H9 (cell line): ENCODE measurements around the gene S1PR5. TPM values are rescaled to one million over a fixed set of nuclear protein-coding genes. Genes with fewer than 3 reads are reported as not detected.
A peak's percentile ranks its signal among the peaks of the same experiment; 100 is the strongest.

Experiments used
- DNase-seq: peaks from one replicate; pipeline ENCODE4 v3.0.0-alpha.2; 2017
- H2AFZ ChIP-seq: one replicate; pipeline ENCODE4 v1.6.1; 2013; ENCODE audit warnings: mild to moderate bottlenecking, low read length, control low read depth, moderate library complexity
- H2AK5ac ChIP-seq: 2 replicates; pipeline ENCODE4 v1.6.1; 2013; ENCODE audit warnings: low read length, control low read depth, mixed read lengths; ENCODE audit not compliant: insufficient read length
- H2BK120ac ChIP-seq: one replicate; pipeline ENCODE4 v1.6.1; 2013; ENCODE audit warnings: low read depth, mild to moderate bottlenecking, low read length, control low read depth, inconsistent platforms; ENCODE audit not compliant: poor library complexity, severe bottlenecking
- H2BK12ac ChIP-seq: 2 replicates; pipeline ENCODE4 v1.6.1; 2013; ENCODE audit warnings: low read length, control low read depth, mixed read lengths, low read depth; ENCODE audit not compliant: insufficient read length
- H2BK15ac ChIP-seq: 2 replicates; pipeline ENCODE4 v1.6.1; 2013; ENCODE audit warnings: low read depth, low read length, control low read depth
- H2BK20ac ChIP-seq: one replicate; pipeline ENCODE4 v1.6.1; 2013; ENCODE audit warnings: low read depth, mild to moderate bottlenecking, low read length, control low read depth, inconsistent platforms; ENCODE audit not compliant: poor library complexity, severe bottlenecking
- H2BK5ac ChIP-seq: 2 replicates; pipeline ENCODE4 v1.6.1; 2013; ENCODE audit warnings: low read length, control low read depth, mixed read lengths; ENCODE audit not compliant: insufficient read length
- H3K14ac ChIP-seq: 2 replicates; pipeline ENCODE4 v1.6.1; 2013; ENCODE audit warnings: low read length, control low read depth; ENCODE audit not compliant: insufficient read depth
- H3K18ac ChIP-seq: 2 replicates; pipeline ENCODE4 v1.6.1; 2013; ENCODE audit warnings: low read depth, mild to moderate bottlenecking, mixed read lengths, low read length, control low read depth; ENCODE audit not compliant: insufficient read length
- H3K23ac ChIP-seq: 2 replicates; pipeline ENCODE4 v1.6.1; 2013; ENCODE audit warnings: low read length, control low read depth, mixed read lengths, low read depth; ENCODE audit not compliant: insufficient read length
- H3K23me2 ChIP-seq: 2 replicates; pipeline ENCODE4 v1.6.1; 2013; ENCODE audit warnings: low read depth, mild to moderate bottlenecking, mixed read lengths, low read length, control low read depth; ENCODE audit not compliant: insufficient read length, poor library complexity, severe bottlenecking
- H3K27ac ChIP-seq: 2 replicates; pipeline ENCODE4 v1.5.1; 2013; ENCODE audit warnings: low read length, control low read depth, mixed read lengths, low read depth; ENCODE audit not compliant: insufficient read length
- H3K27me3 ChIP-seq: 2 replicates; pipeline ENCODE4 v1.6.1; 2013; ENCODE audit warnings: low read length, control low read depth, inconsistent platforms; ENCODE audit not compliant: insufficient read depth
- H3K4ac ChIP-seq: 2 replicates; pipeline ENCODE4 v1.6.1; 2013; ENCODE audit warnings: low read depth, mild to moderate bottlenecking, control low read depth, inconsistent platforms, low read length, moderate library complexity
- H3K4me1 ChIP-seq: 2 replicates; pipeline ENCODE4 v1.6.1; 2013; ENCODE audit warnings: low read length, control low read depth, inconsistent platforms; ENCODE audit not compliant: insufficient read depth
- H3K4me2 ChIP-seq: 2 replicates; pipeline ENCODE4 v1.6.1; 2013; ENCODE audit warnings: low read length, control low read depth, mixed read lengths; ENCODE audit not compliant: insufficient read length, insufficient read depth
- H3K56ac ChIP-seq: 2 replicates; pipeline ENCODE4 v1.6.1; 2013; ENCODE audit warnings: low read depth, mild to moderate bottlenecking, mixed read lengths, low read length, control low read depth; ENCODE audit not compliant: insufficient read length
- H3K79me1 ChIP-seq: 2 replicates; pipeline ENCODE4 v1.6.1; 2013; ENCODE audit warnings: low read depth, mild to moderate bottlenecking, moderate library complexity, low read length, control low read depth, inconsistent platforms; ENCODE audit not compliant: insufficient read depth, poor library complexity, severe bottlenecking
- H3K79me2 ChIP-seq: 2 replicates; pipeline ENCODE4 v1.6.1; 2013; ENCODE audit warnings: low read length, control low read depth, inconsistent platforms; ENCODE audit not compliant: insufficient read depth
- H3K9ac ChIP-seq: 2 replicates; pipeline ENCODE4 v1.6.1; 2013; ENCODE audit warnings: low read length, control low read depth, mixed read lengths; ENCODE audit not compliant: insufficient read length; ENCODE audit errors: extremely low read depth
- H3K9me3 ChIP-seq: one replicate; pipeline ENCODE4 v1.6.1; 2013; ENCODE audit warnings: low read depth, low read length, inconsistent platforms; ENCODE audit not compliant: control insufficient read depth
- H3T11ph ChIP-seq: one replicate; pipeline ENCODE4 v1.6.1; 2013; ENCODE audit warnings: mild to moderate bottlenecking, low read length, control low read depth, inconsistent platforms
- H4K20me1 ChIP-seq: one replicate; pipeline ENCODE4 v1.6.1; 2013; ENCODE audit not compliant: control insufficient read depth, insufficient read length, insufficient read depth
- H4K5ac ChIP-seq: 2 replicates; pipeline ENCODE4 v1.6.1; 2013; ENCODE audit warnings: low read depth, mild to moderate bottlenecking, mixed read lengths, low read length, control low read depth; ENCODE audit not compliant: insufficient read length
- H4K8ac ChIP-seq: replicated peaks from 2 replicates; pipeline ENCODE4 v1.6.1; 2013; ENCODE audit warnings: low read length, control low read depth, mixed read lengths, low read depth; ENCODE audit not compliant: insufficient read length
- H4K91ac ChIP-seq: 2 replicates; pipeline ENCODE4 v1.6.1; 2013; ENCODE audit warnings: low read depth, mild to moderate bottlenecking, moderate library complexity, mixed read lengths, low read length, control low read depth; ENCODE audit not compliant: insufficient read length
- H3K27ac Mint-ChIP-seq, 3 experiments: 2 replicates in 2 of 3; 3 replicates in 1 of 3; pipeline ENCODE4 v1.8.0; 2020 to 2021; ENCODE audit warnings: mixed read lengths in 3 of 3, mild to moderate bottlenecking in 1 of 3, moderate library complexity in 1 of 3
- H3K27me3 Mint-ChIP-seq: 2 replicates; pipeline ENCODE4 v1.8.0; 2021; ENCODE audit warnings: low read depth, mild to moderate bottlenecking, moderate library complexity, mixed read lengths
- H3K36me3 Mint-ChIP-seq, 3 experiments: 2 replicates in 2 of 3; 3 replicates in 1 of 3; pipeline ENCODE4 v1.8.0; 2020 to 2021; ENCODE audit warnings: low read depth in 3 of 3, mixed read lengths in 3 of 3; ENCODE audit not compliant: insufficient read depth in 1 of 3
- H3K4me1 Mint-ChIP-seq, 2 experiments: 2 replicates each; pipeline ENCODE4 v1.8.0; 2020; ENCODE audit warnings: mixed read lengths in 2 of 2
- H3K4me3 Mint-ChIP-seq, 2 experiments: 2 replicates in 1 of 2; 3 replicates in 1 of 2; pipeline ENCODE4 v1.8.0; 2020 to 2021; ENCODE audit warnings: mild to moderate bottlenecking in 2 of 2, mixed read lengths in 2 of 2, moderate library complexity in 1 of 2
- H3K9me3 Mint-ChIP-seq, 2 experiments: 2 replicates in 1 of 2; 3 replicates in 1 of 2; pipeline ENCODE4 v1.8.0; 2020; ENCODE audit warnings: mild to moderate bottlenecking in 2 of 2, mixed read lengths in 2 of 2, moderate library complexity in 1 of 2
- CTCF ChIP-seq: fragments of 200-600 bp; sonication (generic); conservative IDR thresholded peaks from 3 replicates; pipeline ENCODE4 v1.8.0; 2021; ENCODE audit warnings: antibody characterized with exemption, mild to moderate bottlenecking
- WGBS: extraction: QIAGEN DNeasy Blood & Tissue Kit; methylation state at CpG from one replicate; pipeline ENCODE4 v1.1.7; 2013; ENCODE audit warnings: missing lambda C conversion rate, low lambda C conversion rate, mixed read lengths; ENCODE audit not compliant: insufficient read length; ENCODE audit errors: extremely low coverage; 5-methylcytosine and 5-hydroxymethylcytosine counted together
- total RNA-seq: library from RNA; stranded (reverse); gene quantifications from 2 replicates; pipeline ENCODE4 v1.2.1, GENCODE V29; 2021

The S1PR5 gene
- total RNA-seq, 1 experiment from 2014 or later = 8.1 TPM

GRCh38 chr19:10544753-10545251 is 27.6 kb upstream of the S1PR5 start:
- Histone ChIP-seq H3K14ac (no peak overlapping the region), H2BK20ac (no peak overlapping the region), H2AK5ac (no peak overlapping the region), H2BK5ac (no peak overlapping the region), H4K20me1 (no peaks in the 10 kb centered on the region), H3T11ph (no peak overlapping the region), H2BK120ac (no peak overlapping the region), H4K5ac (no peak overlapping the region), H3K18ac (no peak overlapping the region), H3K79me1 (no peaks in the 10 kb centered on the region), H3K27me3 (no peaks in the 10 kb centered on the region), H3K27ac (no peak overlapping the region), H2BK15ac (no peak overlapping the region), H3K9me3 (no peaks in the 10 kb centered on the region), H3K4ac (no peak overlapping the region), H3K79me2 (no peaks in the 10 kb centered on the region), H2BK12ac (no peak overlapping the region), H3K23ac (no peak overlapping the region), H4K91ac (no peak overlapping the region), H3K23me2 (no peaks in the 10 kb centered on the region), H4K8ac (no peak overlapping the region), H3K9ac (no peak overlapping the region), H2AFZ (no peak overlapping the region), H3K4me1 (no peaks in the 10 kb centered on the region), H3K4me2 (peak overlapping the region; percentile 53), H3K56ac (no peak overlapping the region)
- DNase-seq = no peak
- Mint-ChIP-seq H3K36me3 (peaks cover 10 to 26% (median 24%) of the 10 kb centered on the region in 3 experiments; a peak in 6 of 7 replicates), H3K9me3 (no peaks in the 10 kb centered on the region), H3K4me1 (peaks cover 4 to 12% of the 10 kb centered on the region in 2 experiments), H3K27me3 (peaks cover 2% of the 10 kb centered on the region; the same call in 1 of the 2 replicates), H3K27ac (peak overlapping the region in 1 of 3 experiments; percentile 91; a peak in 1 of 7 replicates), H3K4me3 (peak overlapping the region; percentile 89)
- WGBS = no CpG with 5 or more reads among the region's 23 CpGs
- no peak for TF ChIP-seq CTCF
